ENCODE data around the gene ARL6IP4.
"Not testable (repeated sequence)": the region's sequence is repeated elsewhere in the genome, so short reads cannot be mapped to it uniquely, and the experiment has no call there.

ARL6IP4 gene

DNA sequence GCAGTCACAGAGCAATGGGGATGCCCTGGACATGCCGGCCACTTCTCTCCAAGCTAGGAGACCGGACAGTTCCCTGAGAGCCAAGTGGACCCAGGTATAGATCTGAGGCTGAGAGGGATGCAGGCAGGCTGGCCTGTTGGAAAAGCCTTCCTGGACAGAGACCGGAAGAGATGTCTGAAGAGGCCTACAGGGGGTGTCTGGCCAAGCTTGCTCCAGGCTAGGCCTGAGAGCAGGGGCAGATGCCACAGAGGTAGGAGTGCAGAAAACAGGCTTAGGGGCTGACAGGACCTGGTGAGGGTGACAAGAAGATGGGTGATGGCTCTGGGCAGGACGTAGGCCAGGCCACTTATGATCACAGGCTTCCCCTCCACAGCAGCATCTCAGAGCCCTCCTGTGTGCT, 30.2 kb downstream of the ARL6IP4 start:
- DNase-seq (ENCODE audit: low read depth in 2 of 2): no peak

GRCh38 chr12:123011701-123012100, 31.2 kb downstream of the ARL6IP4 start:
- no peak for DNase-seq (ENCODE audit: low read depth in 2 of 2)

DNA sequence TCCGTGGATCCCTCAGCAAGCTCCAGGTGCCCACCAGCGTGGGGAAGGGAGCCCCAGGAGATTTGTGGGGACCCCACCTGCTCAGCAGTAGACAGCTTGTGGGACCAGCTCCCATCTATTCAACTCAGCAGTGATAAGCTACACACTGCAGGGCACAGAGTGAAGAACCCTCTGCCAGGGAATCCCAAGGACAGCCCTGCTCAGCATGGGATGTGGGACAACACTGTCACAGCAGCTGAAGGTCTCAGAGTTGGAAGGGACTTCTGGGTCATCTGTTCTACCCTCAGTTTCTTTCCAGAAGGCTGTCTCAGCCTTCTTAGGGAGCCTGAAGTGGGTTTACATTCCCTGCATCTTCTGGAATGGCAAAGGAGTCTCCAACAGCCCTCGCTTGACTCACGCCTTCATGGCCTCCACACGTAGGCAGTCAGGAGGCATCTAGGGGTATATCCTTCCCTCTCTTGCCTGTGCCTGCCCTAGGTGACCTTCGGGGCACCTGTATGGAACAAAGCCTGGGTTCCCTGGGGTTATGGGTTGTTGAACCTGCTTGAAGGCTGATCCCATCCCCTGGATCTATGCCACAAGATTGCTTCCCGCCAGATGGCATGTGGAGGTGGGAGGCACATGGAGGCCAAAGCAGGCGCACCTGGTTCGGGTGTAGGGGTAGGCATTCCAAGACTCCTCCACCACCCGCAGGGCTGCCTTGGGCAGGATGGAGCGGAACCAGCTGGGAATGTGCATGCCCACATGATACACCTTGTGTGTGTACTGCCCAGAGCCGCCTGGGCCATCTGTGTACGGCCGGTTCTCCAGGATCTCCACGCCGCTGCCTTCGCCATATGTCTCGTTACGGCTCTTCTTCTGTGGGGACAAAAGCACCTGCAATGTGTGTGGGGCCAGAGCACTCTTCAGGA, 33.0 kb downstream of the ARL6IP4 start:
- DNase-seq (ENCODE audit: low read depth in 2 of 2): no peak

DNA sequence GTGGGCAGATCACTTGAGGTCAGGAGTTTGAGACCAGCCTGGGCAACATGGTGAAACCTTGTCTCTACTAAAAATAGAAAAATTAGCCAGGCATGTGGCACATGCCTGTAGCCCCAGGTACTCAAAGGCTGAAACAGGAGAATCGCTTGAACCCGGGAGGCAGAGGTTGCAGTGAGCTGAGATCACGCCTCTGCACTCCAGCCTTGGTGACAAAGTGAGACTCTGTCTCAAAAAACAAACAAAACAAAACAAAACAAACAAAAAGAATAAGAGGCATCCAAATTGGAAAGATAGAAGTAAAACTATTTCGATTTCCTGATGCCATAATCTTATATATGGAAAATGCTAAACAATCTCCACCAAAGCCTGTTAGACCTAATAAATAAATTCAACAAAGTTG, 34.0 kb downstream of the ARL6IP4 start:
- not testable (repeated sequence) for DNase-seq (ENCODE audit: low read depth in 2 of 2)

DNA sequence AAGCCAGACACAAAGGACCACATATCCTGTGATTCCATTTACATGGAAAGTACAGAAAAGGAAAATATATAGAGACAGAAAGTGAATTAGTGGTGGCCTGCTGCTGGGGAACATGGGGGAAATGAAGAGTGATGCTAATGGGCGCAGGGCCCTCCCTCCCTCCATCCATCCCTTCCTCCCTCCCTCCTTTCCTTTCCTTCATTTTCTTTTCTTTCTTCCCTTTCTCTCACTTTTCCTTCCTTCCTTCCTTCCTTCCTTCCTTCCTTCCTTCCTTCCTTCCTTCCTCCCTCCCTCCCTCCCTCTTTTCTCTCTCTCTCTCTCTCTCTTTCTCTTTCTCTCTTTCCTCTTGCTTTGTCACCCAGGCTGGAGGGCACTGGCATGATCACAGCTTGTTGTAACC, 37.3 kb downstream of the ARL6IP4 start:
- no peak for DNase-seq (ENCODE audit: low read depth in 2 of 2)

GRCh38 chr12:123019841-123020138, 39.3 kb downstream of the ARL6IP4 start:
- no peak for DNase-seq (ENCODE audit: low read depth in 2 of 2)

- DNase-seq (ENCODE audit: low read depth in 2 of 2): no peak
Measured at GRCh38 chr12:123021688-123022604, 41.5 kb downstream of the ARL6IP4 start.

GRCh38 chr12:123022846-123023245, 42.4 kb downstream of the ARL6IP4 start:
- DNase-seq (ENCODE audit: low read depth in 2 of 2): no peak

GRCh38 chr12:123024819-123025391, 44.4 kb downstream of the ARL6IP4 start:
- DNase-seq (ENCODE audit: low read depth in 2 of 2): no peak

DNA sequence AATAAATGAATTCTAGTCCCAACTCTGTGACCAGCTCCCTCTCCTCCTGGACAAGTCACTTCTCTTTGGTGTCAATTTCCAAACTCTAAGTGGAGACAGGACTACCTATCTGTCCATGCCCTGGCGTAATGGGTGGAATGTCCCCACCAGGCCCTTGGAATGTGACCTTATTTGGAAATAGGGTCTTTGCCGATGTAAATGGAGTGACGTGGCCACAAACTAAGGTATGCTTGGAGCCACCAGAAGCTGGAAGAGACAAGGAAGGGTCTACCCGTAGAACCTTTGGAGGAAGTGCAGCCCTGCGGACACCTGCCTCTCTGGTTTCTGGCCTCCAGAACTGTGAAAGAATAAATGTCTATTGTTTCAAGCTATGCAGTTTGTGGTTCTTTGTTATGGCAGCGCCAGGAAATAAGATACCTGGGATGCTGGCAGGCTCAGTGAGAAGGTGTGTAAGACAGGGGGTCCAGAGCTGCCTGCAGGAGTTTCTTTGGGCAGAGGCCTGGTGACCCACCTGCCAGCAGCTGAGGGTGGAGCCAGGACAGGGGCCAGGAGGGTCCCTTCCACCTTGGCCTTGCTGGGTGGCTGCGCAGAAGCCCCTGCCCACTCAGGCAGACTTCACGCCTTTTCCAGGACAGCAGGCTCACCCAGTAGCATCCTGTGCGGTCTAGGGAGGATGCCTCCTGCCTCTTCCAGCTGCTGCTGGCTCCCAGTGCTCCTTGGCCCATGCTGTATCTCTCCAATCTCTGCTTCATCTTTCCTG, 45.8 kb downstream of the ARL6IP4 start:
- no peak for DNase-seq (ENCODE audit: low read depth in 2 of 2)

- no peak for DNase-seq (ENCODE audit: low read depth in 2 of 2)
Measured at GRCh38 chr12:123027726-123028445, 47.4 kb downstream of the ARL6IP4 start.

DNA sequence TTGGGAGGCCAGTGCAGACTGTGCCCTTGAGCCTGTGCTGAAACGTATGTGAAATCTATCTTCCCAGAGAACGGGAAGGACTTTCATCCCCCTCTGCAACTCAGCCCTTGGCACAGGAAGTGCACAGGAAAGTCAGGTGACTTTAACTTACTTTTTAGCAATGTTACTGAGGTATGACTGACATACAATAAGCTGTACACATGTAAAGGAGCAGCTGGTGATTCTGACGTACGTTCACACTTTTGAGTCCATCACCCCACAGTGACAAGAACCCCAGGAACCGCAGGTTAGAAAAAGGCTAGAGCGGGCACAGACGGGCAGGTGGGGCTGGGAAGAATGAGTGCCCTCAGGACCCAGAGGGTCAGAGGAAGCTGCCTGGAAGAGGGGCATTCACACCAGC, 48.0 kb downstream of the ARL6IP4 start:
- DNase-seq (ENCODE audit: low read depth in 2 of 2): no peak

GRCh38 chr12:123029550-123029949, 49.1 kb downstream of the ARL6IP4 start:
- no peak for DNase-seq (ENCODE audit: low read depth in 2 of 2)

GRCh38 chr12:123030686-123031085, 50.2 kb downstream of the ARL6IP4 start:
- DNase-seq (ENCODE audit: low read depth in 2 of 2): no peak

GRCh38 chr12:123031171-123031845, 50.8 kb downstream of the ARL6IP4 start:
- DNase-seq (ENCODE audit: low read depth in 2 of 2): no peak
